KBM-7 (cell line): ENCODE results near the gene PIK3CB.
"Not testable (repeated sequence)": the region's sequence is repeated elsewhere in the genome, so short reads cannot be mapped to it uniquely, and the experiment has no call there.

Experiments
- DNase-seq: peaks from one replicate; pipeline ENCODE4 v3.0.0-alpha.2; 2015
- in situ Hi-C: fragments of 300-500 bp; cut with MboI; formaldehyde crosslinking; loops from 2 replicates; pipeline ENCODE4 v1.14.3; 2020; ENCODE audit warnings: low sequenced_read_pairs, low pct_unique_long_range_greater_than_20kb, mixed read lengths

PIK3CB gene

GRCh38 chr3:138849222-138849940, 14.7 kb upstream of the PIK3CB start:
- in situ Hi-C loops, result no loop called here
- no peak for DNase-seq

DNA sequence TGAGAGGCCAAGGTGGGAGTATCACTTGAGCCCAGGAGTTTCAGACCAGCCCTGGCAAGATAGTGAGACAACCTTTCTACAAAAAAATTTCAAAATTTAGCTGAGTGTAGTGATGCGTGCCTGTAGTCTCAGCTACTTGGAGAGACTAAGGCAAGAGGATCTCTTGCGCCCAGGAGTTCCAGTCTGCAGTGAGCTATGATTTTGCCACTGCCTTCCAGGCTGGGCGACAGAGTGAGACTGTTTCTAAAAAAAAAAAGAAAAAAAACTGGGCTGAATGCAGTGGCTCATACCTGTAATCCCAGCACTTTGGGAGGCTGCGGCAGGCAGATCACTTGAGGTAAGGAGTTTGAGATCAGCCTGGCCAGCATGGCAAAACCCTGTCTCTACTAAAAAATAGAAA, 14.0 kb upstream of the PIK3CB start:
- DNase-seq, result no peak
- in situ Hi-C loops, result no loop called here

DNA sequence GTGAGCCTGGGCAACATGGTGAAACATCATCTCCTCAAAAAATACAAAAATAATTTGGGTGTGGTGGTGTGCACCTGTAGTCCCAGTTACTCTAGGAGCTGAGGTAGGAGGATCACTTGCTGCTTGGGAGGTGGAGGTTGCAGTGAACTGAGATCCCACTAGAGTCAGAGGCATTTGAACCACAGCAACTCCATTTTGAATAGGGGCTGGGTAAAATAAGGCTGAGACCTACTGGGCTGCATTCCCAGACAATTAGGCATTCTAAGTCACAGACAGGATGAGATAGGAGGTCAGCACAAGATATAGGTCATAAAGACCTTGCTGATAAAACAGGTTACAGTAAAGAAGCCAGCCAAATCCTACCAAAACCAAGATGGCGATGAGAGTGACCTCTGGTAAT, 12.1 kb upstream of the PIK3CB start:
- in situ Hi-C loops, DNase-seq: not testable (repeated sequence)

- in situ Hi-C loops, result no loop called here
- peak; percentile 78 for DNase-seq
Measured at GRCh38 chr3:138846262-138846791, 11.6 kb upstream of the PIK3CB start.

DNA sequence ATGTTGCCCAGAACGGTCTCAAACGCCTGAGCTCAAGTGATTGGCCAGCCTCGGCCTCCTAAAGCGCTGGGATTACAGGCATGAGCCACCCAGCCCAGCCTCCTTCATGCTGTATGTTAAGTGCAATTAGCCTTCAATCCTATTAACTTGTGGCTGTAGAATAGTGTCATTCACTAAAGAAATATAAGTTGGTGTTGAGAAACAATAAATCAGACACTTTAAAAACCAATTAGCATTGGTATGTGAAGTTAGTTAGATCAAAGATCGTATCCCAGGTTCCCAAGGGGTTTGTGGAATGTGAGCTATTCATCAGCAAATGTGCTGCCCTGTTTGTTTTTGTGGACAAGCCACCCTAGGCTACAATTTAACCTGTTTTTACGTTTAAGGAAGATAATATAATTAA, 11.0 kb upstream of the PIK3CB start:
- in situ Hi-C loops, result no loop called here
- no peak for DNase-seq

DNA sequence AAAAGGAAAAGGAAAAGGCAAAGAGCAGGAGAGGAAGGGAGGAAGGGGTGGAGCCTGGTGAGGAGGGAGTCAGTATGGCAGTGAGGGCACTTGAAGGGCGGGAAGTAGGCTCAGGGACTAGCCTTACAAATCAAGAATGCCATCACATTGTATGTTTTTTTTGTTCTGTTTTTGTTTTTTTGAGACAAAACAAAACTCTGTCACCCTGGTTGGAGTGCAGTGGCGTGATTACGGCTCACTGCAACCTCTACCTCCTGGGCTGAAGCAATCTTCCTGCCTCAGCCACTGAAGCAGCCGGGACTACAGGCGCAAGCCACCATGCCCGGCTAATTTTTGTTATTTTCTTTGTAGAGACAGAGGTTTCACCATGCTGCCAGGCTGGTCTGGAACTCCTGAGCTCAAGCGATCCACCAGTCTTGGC, 10.5 kb upstream of the PIK3CB start:
- in situ Hi-C loops, result no loop called here
- DNase-seq, result no peak

GRCh38 chr3:138842483-138843188, 7.9 kb upstream of the PIK3CB start:
- in situ Hi-C loops, result no loop called here
- DNase-seq, result peak; percentile 44

- in situ Hi-C loops, result not testable (repeated sequence)
Measured at GRCh38 chr3:138838385-138838784, 3.7 kb upstream of the PIK3CB start.

GRCh38 chr3:138835846-138836245, 1.1 kb upstream of the PIK3CB start:
- DNase-seq, in situ Hi-C loops: not testable (repeated sequence)

More at GRCh38 chr3:138838385-138838784, 3.7 kb upstream of the PIK3CB start:
- not testable (repeated sequence) for DNase-seq

- DNase-seq, result no peak
- in situ Hi-C loops, result no loop called here
Measured at GRCh38 chr3:138835397-138835757, 649 bp upstream of the PIK3CB start.

- DNase-seq, result peak; percentile 74
Measured at GRCh38 chr3:138833899-138834595, 681 bp downstream of the PIK3CB start.

DNA sequence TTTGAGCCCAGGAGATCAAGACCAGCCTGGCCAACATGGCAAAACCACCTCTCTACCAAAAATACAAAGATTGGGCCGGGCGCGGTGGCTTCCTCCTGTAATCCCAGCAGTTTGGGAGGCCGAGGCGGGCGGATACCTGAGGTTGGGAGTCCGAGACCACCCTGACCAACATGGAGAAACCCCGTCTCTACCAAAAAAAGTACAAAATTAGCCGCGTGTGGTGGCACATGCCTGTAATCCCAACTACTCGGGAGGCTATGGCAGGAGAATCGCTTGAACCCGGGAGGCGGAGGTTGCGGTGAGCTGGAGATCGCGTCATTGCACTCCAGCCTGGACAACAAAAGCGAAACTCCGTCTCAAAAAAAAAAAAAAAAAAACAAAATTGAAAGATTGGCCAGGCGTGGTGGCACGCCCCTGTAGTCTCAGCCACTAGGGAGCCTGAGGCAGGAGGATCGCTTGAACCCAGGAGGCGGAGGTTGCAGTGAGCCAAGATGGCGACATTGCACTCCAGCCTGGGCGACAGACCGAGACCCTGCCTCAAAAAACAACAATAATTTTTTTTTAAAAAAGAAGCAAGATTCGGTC, 2.2 kb downstream of the PIK3CB start:
- DNase-seq, in situ Hi-C loops: not testable (repeated sequence)

More at GRCh38 chr3:138833899-138834595, 681 bp downstream of the PIK3CB start:
- in situ Hi-C loops, result no loop called here

GRCh38 chr3:138829886-138830510, 4.7 kb downstream of the PIK3CB start:
- in situ Hi-C loops, result no loop called here
- no peak for DNase-seq

GRCh38 chr3:138829097-138829496, 5.6 kb downstream of the PIK3CB start:
- in situ Hi-C loops, result no loop called here
- DNase-seq, result no peak

GRCh38 chr3:138827222-138827621, 7.5 kb downstream of the PIK3CB start:
- DNase-seq, result no peak
- in situ Hi-C loops, result no loop called here

DNA sequence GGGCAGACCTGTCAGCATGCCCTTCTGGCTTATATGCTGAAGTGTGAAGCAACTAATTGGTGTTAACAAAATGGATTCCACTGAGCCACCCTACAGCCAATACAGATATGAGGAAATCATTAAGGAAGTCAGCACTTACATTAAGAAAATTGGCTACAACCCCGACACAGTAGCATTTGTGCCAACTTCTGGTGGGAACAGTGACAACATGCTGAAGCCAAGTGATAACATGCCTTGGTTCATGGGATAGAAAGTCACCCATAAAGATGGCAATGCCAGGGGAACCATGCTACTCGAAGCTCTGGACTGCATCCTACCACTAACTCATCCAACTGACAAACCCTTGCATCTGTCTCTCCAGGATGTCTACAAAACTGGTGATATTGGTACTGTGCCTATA, 9.4 kb downstream of the PIK3CB start:
- in situ Hi-C loops, result no loop called here
- no peak for DNase-seq

GRCh38 chr3:138824114-138824506, 10.6 kb downstream of the PIK3CB start:
- in situ Hi-C loops, result no loop called here
- no peak for DNase-seq

DNA sequence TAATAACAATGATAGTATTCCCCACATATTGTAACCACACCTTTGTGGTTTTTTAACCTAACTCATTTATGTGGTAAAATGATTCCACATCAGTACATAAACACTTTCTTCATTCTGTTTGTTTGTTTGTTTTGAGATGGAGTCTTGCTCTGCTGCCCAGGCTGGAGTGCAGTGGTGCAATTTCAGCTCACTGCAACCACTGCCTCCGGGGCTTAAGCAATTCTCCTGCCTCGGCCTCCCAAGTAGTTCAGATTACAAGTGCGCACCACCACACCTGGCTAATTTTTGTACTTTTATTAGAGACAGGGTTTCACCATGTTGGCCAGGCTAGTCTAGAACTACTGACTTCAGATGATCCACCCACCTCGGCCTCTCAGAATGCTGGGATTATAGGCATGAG, 14.3 kb downstream of the PIK3CB start:
- in situ Hi-C loops, DNase-seq: not testable (repeated sequence)
